ENCODE data around the gene FAM89A.
"Not testable (repeated sequence)": the region's sequence is repeated elsewhere in the genome, so short reads cannot be mapped to it uniquely, and the experiment has no call there.

The FAM89A gene

DNA sequence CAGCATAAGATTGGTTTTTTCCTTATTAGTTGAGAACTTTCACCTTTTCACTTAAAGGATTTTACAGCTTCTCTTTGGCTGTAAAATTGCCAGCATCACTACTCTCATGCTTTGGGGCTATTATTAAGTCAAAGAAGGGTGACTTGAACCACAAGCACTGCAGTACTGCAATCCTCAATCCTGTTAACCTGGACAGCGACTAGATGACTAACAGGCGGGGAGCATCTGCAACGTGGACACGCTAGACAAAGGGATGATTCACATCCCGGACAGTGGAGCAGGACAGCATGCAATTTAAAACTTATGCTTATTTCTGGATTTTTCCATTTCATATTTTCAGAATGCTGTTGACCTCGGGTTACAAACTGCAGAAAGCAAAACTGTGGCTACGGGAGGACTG, 53.1 kb downstream of the FAM89A start:
- Histone ChIP-seq H3K9me3 (ENCODE audit: insufficient read depth, low read depth, low read length) (no peaks in the 10 kb centered on the region), H3K4me1 (ENCODE audit: insufficient read depth, low read length, poor library complexity, severe bottlenecking) (no peaks in the 10 kb centered on the region), H4K20me1 (ENCODE audit: insufficient read depth, low read length, poor library complexity, severe bottlenecking) (no peaks in the 10 kb centered on the region), H3K4me3 (ENCODE audit: low read length, poor library complexity, severe bottlenecking) (no peak overlapping the region), H3K36me3 (ENCODE audit: insufficient read depth, low read length) (no peaks in the 10 kb centered on the region), H3K79me2 (ENCODE audit: insufficient read depth, low read length) (no peaks in the 10 kb centered on the region), H3K9ac (ENCODE audit: low read depth, low read length, poor library complexity, severe bottlenecking) (no peak overlapping the region), H3F3A (ENCODE audit: low read depth) (no peaks in the 10 kb centered on the region), H3K9me2 (replicated peaks; ENCODE audit: low read depth, low read length) (no peaks in the 10 kb centered on the region), H3K4me2 (ENCODE audit: low read depth, low read length, poor library complexity, severe bottlenecking) (no peak overlapping the region), H2AFZ (ENCODE audit: low read length) (no peak overlapping the region), H3K27me3 (ENCODE audit: insufficient read depth, low read length, poor library complexity, severe bottlenecking) (no peaks in the 10 kb centered on the region)
- TF ChIP-seq CTCF (conservative IDR thresholded peaks at IDR 0.05; ENCODE audit: low read length) (no peak), EZH2phosphoT487 (IDR thresholded peaks at IDR 0.05; ENCODE audit: borderline replicate concordance) (no peak)

GRCh38 chr1:230985711-230986110, 54.3 kb downstream of the FAM89A start:
- Histone ChIP-seq H3K79me2 (ENCODE audit: insufficient read depth, low read length) (no peaks in the 10 kb centered on the region), H3K4me2 (ENCODE audit: low read depth, low read length, poor library complexity, severe bottlenecking) (no peak overlapping the region), H3K27me3 (ENCODE audit: insufficient read depth, low read length, poor library complexity, severe bottlenecking) (no peaks in the 10 kb centered on the region), H3K36me3 (ENCODE audit: insufficient read depth, low read length) (no peaks in the 10 kb centered on the region), H3K4me3 (ENCODE audit: low read length, poor library complexity, severe bottlenecking) (no peak overlapping the region), H3K4me1 (ENCODE audit: insufficient read depth, low read length, poor library complexity, severe bottlenecking) (no peaks in the 10 kb centered on the region), H3K9me2 (replicated peaks; ENCODE audit: low read depth, low read length) (no peaks in the 10 kb centered on the region), H3K9ac (ENCODE audit: low read depth, low read length, poor library complexity, severe bottlenecking) (no peak overlapping the region), H3F3A (ENCODE audit: low read depth) (no peaks in the 10 kb centered on the region), H2AFZ (ENCODE audit: low read length) (no peak overlapping the region), H3K9me3 (ENCODE audit: insufficient read depth, low read depth, low read length) (no peaks in the 10 kb centered on the region), H4K20me1 (ENCODE audit: insufficient read depth, low read length, poor library complexity, severe bottlenecking) (no peaks in the 10 kb centered on the region)
- no peak for TF ChIP-seq EZH2phosphoT487 (IDR thresholded peaks at IDR 0.05; ENCODE audit: borderline replicate concordance)
- TF ChIP-seq CTCF (conservative IDR thresholded peaks at IDR 0.05; ENCODE audit: low read length): no peak

DNA sequence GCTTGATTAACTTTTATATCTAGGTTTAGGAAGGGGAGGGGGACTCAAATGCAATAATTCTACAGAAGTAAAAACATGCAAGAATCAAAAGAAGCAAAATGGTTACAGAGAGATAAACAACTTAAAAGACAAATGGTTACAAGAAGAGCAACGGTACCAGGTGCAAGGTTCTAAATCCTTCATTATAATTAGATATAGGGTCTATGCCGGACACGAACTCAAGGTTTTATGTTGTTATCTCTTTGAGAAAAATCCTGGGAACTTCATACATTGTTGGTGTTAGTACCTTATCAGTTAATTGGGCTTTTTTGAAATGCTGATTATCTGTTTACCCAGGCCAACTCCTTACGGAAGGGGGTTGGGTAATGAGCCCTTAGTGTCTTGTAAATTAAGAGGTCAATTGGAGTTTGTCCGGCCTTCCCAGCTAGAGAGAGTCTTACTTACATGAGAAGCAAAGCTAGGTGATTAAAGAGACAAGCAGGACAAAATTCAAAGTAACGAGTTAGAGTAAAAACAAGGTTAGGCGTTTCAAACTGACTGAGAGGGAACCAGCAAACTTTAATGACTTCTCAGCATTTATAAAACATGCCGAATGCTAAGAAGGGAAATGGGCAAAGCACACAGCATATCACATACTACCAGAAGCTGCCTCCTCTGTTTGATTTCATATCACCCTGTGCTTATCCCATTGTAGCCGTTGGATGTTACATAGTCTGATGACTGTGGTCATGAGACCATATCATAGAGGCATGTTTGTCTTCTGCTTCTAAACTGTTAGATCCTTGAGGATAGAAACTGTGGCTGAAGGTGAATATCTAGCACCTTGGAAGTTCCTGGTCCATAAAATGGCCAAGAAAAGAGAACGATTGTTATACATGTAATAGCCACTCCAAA, 55.2 kb downstream of the FAM89A start:
- H3K79me2 ChIP-seq (ENCODE audit: insufficient read depth, low read length); H3K27me3 ChIP-seq (ENCODE audit: insufficient read depth, low read length, poor library complexity, severe bottlenecking); H3K4me3 ChIP-seq (ENCODE audit: low read length, poor library complexity, severe bottlenecking); H3K4me2 ChIP-seq (ENCODE audit: low read depth, low read length, poor library complexity, severe bottlenecking); H3K9ac ChIP-seq (ENCODE audit: low read depth, low read length, poor library complexity, severe bottlenecking); H3K9me3 ChIP-seq (ENCODE audit: insufficient read depth, low read depth, low read length); H3K36me3 ChIP-seq (ENCODE audit: insufficient read depth, low read length); H2AFZ ChIP-seq (ENCODE audit: low read length); H3F3A ChIP-seq (ENCODE audit: low read depth); H3K4me1 ChIP-seq (ENCODE audit: insufficient read depth, low read length, poor library complexity, severe bottlenecking); H4K20me1 ChIP-seq (ENCODE audit: insufficient read depth, low read length, poor library complexity, severe bottlenecking); H3K9me2 ChIP-seq (replicated peaks; ENCODE audit: low read depth, low read length): not testable (repeated sequence)

GRCh38 chr1:230983811-230984210, 56.2 kb downstream of the FAM89A start:
- no peaks in the 10 kb centered on the region for H4K20me1 ChIP-seq (ENCODE audit: insufficient read depth, low read length, poor library complexity, severe bottlenecking)
- no peak overlapping the region for H3K4me2 ChIP-seq (ENCODE audit: low read depth, low read length, poor library complexity, severe bottlenecking)
- H3K9ac ChIP-seq (ENCODE audit: low read depth, low read length, poor library complexity, severe bottlenecking): no peak overlapping the region
- peaks cover 11% of the 10 kb centered on the region for H3K4me1 ChIP-seq (ENCODE audit: insufficient read depth, low read length, poor library complexity, severe bottlenecking)
- TF ChIP-seq CTCF (conservative IDR thresholded peaks at IDR 0.05; ENCODE audit: low read length) (no peak), EZH2phosphoT487 (IDR thresholded peaks at IDR 0.05; ENCODE audit: borderline replicate concordance) (no peak)
- H3K27me3 ChIP-seq (ENCODE audit: insufficient read depth, low read length, poor library complexity, severe bottlenecking): no peaks in the 10 kb centered on the region
- H3K79me2 ChIP-seq (ENCODE audit: insufficient read depth, low read length): peaks cover 8% of the 10 kb centered on the region; the same call in 1 of the 2 replicates
- H3F3A ChIP-seq (ENCODE audit: low read depth): no peaks in the 10 kb centered on the region
- no peak overlapping the region for H2AFZ ChIP-seq (ENCODE audit: low read length)
- no peaks in the 10 kb centered on the region for H3K9me3 ChIP-seq (ENCODE audit: insufficient read depth, low read depth, low read length)
- H3K9me2 ChIP-seq (replicated peaks; ENCODE audit: low read depth, low read length): no peaks in the 10 kb centered on the region
- H3K4me3 ChIP-seq (ENCODE audit: low read length, poor library complexity, severe bottlenecking): no peak overlapping the region
- no peaks in the 10 kb centered on the region for H3K36me3 ChIP-seq (ENCODE audit: insufficient read depth, low read length)
